Measurements from ENCODE around the gene HS3ST5.

GRCh38 chr6:114290864-114291263, 52.0 kb downstream of the HS3ST5 start:
- TF ChIP-seq CTBP1 (IDR thresholded peaks at IDR 0.05; ENCODE audit: borderline replicate concordance): no peak
- TF ChIP-seq ARNT (IDR thresholded peaks at IDR 0.05): no peak
- TF ChIP-seq LEF1 (IDR thresholded peaks at IDR 0.05; ENCODE audit: borderline replicate concordance): no peak
- no peak for TF ChIP-seq BHLHE40 (IDR thresholded peaks at IDR 0.05; ENCODE audit: borderline replicate concordance)
- no peak for TF ChIP-seq NFRKB (IDR thresholded peaks at IDR 0.05)
- no peak for TF ChIP-seq FOXM1 (IDR thresholded peaks at IDR 0.05; ENCODE audit: borderline replicate concordance)
- TF ChIP-seq SP1 (IDR thresholded peaks at IDR 0.05): no peak
- TF ChIP-seq FOXK2 (IDR thresholded peaks at IDR 0.05): no peak
- TF ChIP-seq TARDBP (IDR thresholded peaks at IDR 0.05): no peak
- TF ChIP-seq SUZ12 (IDR thresholded peaks at IDR 0.05): no peak
